ENCODE measurements around the gene DIRAS2. TPM values are rescaled to one million over a fixed set of nuclear protein-coding genes. Genes with fewer than 3 reads are reported as not detected.

DIRAS2 gene
- total RNA-seq, 2 experiments from 2014 or later = not detected

DNA sequence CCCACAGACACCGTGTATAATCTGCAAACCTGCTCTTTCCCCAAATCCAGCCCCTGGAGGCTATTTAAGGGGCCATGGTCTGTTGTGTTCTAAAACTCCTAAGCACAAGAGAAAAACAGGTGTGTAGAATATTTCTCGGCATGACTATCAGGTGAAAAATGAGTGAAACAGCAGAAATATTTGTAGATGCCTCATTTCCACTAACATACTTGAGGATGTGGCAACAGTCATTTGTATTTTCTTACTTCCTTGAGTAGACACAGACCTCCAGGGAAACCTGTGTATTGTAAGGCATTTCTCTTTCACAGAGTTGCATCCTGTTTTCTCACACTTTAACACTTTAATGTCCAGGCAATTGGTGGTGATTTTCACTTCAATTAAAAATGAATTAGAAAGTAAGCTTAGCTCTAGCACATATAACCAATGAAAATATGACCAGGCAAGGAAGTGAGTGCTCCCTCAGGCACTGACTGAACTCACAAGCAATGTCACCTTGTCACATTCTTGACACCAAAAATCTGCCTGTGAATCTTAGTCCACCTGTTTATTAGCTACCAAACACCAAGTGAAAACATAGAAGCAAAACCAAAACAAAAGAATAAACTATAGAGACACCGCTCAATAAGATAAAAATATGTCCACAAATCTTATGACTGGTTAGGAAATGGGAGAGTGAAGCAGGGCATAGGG, 64.4 kb downstream of the DIRAS2 start:
- no peak overlapping the region for H3K4me3 ChIP-seq (ENCODE audit: low read length)
- no peaks in the 10 kb centered on the region for H3K36me3 Mint-ChIP-seq (ENCODE audit: low read depth)
- no peaks in the 10 kb centered on the region for H3K4me1 ChIP-seq (ENCODE audit: insufficient read depth, low read length)
- ChIA-PET POLR2A (no interaction called here), CTCF (no interaction called here)
- H3K9me3 ChIP-seq (ENCODE audit: control insufficient read depth in 1 of 2, insufficient read depth in 1 of 2, low read length in 2 of 2) = peaks cover 0 to under 1% of the 10 kb centered on the region in 2 experiments
- H3K27me3 Mint-ChIP-seq = peaks cover 4% of the 10 kb centered on the region
- H3K4me1 Mint-ChIP-seq (ENCODE audit: low read depth) = no peaks in the 10 kb centered on the region
- TF ChIP-seq, protein P1, sequence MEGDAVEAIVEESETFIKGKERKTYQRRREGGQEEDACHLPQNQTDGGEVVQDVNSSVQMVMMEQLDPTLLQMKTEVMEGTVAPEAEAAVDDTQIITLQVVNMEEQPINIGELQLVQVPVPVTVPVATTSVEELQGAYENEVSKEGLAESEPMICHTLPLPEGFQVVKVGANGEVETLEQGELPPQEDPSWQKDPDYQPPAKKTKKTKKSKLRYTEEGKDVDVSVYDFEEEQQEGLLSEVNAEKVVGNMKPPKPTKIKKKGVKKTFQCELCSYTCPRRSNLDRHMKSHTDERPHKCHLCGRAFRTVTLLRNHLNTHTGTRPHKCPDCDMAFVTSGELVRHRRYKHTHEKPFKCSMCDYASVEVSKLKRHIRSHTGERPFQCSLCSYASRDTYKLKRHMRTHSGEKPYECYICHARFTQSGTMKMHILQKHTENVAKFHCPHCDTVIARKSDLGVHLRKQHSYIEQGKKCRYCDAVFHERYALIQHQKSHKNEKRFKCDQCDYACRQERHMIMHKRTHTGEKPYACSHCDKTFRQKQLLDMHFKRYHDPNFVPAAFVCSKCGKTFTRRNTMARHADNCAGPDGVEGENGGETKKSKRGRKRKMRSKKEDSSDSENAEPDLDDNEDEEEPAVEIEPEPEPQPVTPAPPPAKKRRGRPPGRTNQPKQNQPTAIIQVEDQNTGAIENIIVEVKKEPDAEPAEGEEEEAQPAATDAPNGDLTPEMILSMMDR (IDR thresholded peaks at IDR 0.05) = no peak
- no peaks in the 10 kb centered on the region for H3K36me3 ChIP-seq (ENCODE audit: insufficient read depth, low read length)
- intact Hi-C loops (cut with DNase I, micrococcal nuclease) = no loop called here
- ATAC-seq (ENCODE audit: poor library complexity) (no peak), DNase-seq (no peak)
- H3K9me3 Mint-ChIP-seq = no peaks in the 10 kb centered on the region
- no peak overlapping the region for H3K27ac Mint-ChIP-seq
- H3K4me3 Mint-ChIP-seq = no peak overlapping the region
- H3K27me3 ChIP-seq (ENCODE audit: control insufficient read depth in 1 of 2, insufficient read depth in 2 of 2, low read length in 2 of 2) = peaks cover 0 to 3% of the 10 kb centered on the region in 2 experiments
- no peak overlapping the region for H3K27ac ChIP-seq (ENCODE audit: low read depth in 1 of 2, low read length in 2 of 2)

DNA sequence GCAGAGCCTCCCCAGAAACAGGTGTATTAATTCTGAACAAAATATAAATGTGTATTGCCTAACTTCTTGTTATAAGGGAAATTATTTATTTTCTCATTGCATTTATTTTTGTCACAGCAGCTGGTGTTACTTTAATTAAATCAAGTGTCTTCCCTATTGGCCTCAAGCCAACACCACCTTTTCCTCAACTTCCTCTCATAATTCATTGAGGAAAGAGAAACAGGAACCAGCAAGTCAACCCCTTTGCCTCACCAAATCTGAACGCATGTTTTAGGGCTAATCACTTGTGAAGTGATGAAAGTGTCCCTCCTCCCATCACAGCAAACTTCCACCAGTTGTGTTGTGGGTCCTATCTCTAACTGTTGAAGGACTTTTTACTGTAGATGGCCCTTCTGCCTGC, 73.1 kb downstream of the DIRAS2 start:
- H3K4me3 Mint-ChIP-seq = no peak overlapping the region
- H3K36me3 Mint-ChIP-seq (ENCODE audit: low read depth) = no peaks in the 10 kb centered on the region
- no peak overlapping the region for H3K27ac ChIP-seq (ENCODE audit: low read depth in 1 of 2, low read length in 2 of 2)
- ChIA-PET CTCF (no interaction called here), POLR2A (no interaction called here)
- no peaks in the 10 kb centered on the region for H3K4me1 Mint-ChIP-seq (ENCODE audit: low read depth)
- intact Hi-C loops (cut with DNase I, micrococcal nuclease) = no loop called here
- H3K27me3 Mint-ChIP-seq = peaks cover 32% of the 10 kb centered on the region
- ATAC-seq (ENCODE audit: poor library complexity) (no peak), DNase-seq (peak in 2 of 14 experiments; percentile 2 to 4)
- H3K27me3 ChIP-seq (ENCODE audit: control insufficient read depth in 1 of 2, insufficient read depth in 2 of 2, low read length in 2 of 2) = peaks cover 4 to 5% of the 10 kb centered on the region in 2 experiments
- H3K9me3 ChIP-seq (ENCODE audit: control insufficient read depth in 1 of 2, insufficient read depth in 1 of 2, low read length in 2 of 2) = no peaks in the 10 kb centered on the region
- no peak overlapping the region for H3K4me3 ChIP-seq (ENCODE audit: low read length)
- H3K27ac Mint-ChIP-seq = no peak overlapping the region
- H3K4me1 ChIP-seq (ENCODE audit: insufficient read depth, low read length) = no peaks in the 10 kb centered on the region
- TF ChIP-seq, protein P1 (IDR thresholded peaks at IDR 0.05) = no peak
- H3K9me3 Mint-ChIP-seq = no peaks in the 10 kb centered on the region
- no peaks in the 10 kb centered on the region for H3K36me3 ChIP-seq (ENCODE audit: insufficient read depth, low read length)

DNA sequence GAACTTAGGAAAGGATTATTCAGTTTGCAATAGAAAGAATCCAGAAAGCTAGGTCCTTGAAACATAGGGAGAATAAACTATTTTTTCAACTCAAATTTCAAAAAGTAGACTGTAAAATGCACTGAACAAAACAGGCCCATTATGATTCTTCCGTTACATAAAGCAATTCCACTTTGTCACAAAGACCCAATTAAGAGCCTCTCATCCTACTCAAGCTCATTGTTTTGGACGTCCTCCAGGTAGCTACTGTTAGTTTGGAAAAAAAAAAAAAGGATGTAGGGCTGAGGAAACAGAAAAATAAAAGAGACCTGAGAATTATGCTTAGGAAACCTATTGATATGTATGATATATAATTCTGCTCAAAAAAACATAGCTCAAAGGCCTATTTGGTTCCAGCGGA, 74.0 kb downstream of the DIRAS2 start:
- POLR2A ChIA-PET = no interaction called here
- Histone ChIP-seq H3K4me3 (ENCODE audit: low read length) (no peak overlapping the region), H3K36me3 (ENCODE audit: insufficient read depth, low read length) (no peaks in the 10 kb centered on the region), H3K27ac (ENCODE audit: low read depth in 1 of 2, low read length in 2 of 2) (no peak overlapping the region), H3K9me3 (ENCODE audit: control insufficient read depth in 1 of 2, insufficient read depth in 1 of 2, low read length in 2 of 2) (no peaks in the 10 kb centered on the region), H3K4me1 (ENCODE audit: insufficient read depth, low read length) (no peaks in the 10 kb centered on the region), H3K27me3 (ENCODE audit: control insufficient read depth in 1 of 2, insufficient read depth in 2 of 2, low read length in 2 of 2) (peaks cover 4 to 5% of the 10 kb centered on the region in 2 experiments)
- ATAC-seq (ENCODE audit: poor library complexity) (no peak), DNase-seq (no peak)
- Mint-ChIP-seq H3K4me3 (no peak overlapping the region), H3K9me3 (no peaks in the 10 kb centered on the region), H3K4me1 (ENCODE audit: low read depth) (no peaks in the 10 kb centered on the region), H3K27me3 (peaks cover 32% of the 10 kb centered on the region), H3K36me3 (ENCODE audit: low read depth) (no peaks in the 10 kb centered on the region), H3K27ac (no peak overlapping the region)
- intact Hi-C loops (cut with DNase I, micrococcal nuclease) = no loop called here
- CTCF ChIA-PET = no interaction called here
- TF ChIP-seq, protein P1 (IDR thresholded peaks at IDR 0.05) = no peak
